NCI-H2227 (cell line): Measurements from ENCODE around the gene TPD52L2.
A peak's percentile ranks its signal among the peaks of the same experiment; 100 is the strongest.
"Not testable (repeated sequence)": the region's sequence is repeated elsewhere in the genome, so short reads cannot be mapped to it uniquely, and the experiment has no call there.

Experiments
- DNase-seq: peaks from one replicate; lab custom pipeline; 2025; ENCODE audit not compliant: unreplicated experiment; lab: John Stamatoyannopoulos, UW

TPD52L2 gene

DNA sequence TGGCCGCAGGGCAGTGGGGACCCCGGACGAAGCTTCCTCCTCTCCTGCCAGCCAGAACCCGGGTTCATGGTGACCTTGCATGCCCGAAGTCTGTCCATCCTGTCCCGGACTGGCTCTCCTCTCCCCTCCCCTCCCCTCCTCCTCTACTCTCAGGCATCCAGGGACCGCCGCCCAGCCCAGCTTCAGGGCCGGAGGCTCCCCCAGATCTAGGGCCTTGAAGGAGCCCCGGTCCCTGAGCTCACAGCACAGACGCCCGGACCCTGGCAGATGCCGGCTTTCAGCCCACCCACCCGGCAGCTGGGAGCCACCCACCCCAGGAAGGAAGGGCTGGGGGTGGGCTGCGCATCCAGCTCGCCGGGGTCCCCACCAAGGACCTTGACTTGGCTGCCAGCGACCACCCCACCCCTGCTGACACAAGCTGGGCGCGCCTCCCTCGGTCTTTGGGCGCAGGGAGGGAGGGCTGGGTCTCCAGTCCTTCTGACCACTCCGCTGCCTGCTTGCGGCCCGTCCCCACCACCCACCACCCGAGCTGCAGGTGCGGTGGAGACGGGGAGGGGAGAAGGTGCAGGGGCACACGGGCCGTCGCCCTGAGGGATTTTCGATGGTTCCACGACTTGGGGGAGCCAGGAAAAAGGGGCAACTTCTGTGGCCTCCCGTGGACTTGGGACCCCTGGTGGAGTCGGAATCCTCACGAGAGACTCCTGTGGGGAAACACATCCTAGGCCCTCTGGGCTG, 9.5 kb upstream of the TPD52L2 start:
- DNase-seq = no peak

DNA sequence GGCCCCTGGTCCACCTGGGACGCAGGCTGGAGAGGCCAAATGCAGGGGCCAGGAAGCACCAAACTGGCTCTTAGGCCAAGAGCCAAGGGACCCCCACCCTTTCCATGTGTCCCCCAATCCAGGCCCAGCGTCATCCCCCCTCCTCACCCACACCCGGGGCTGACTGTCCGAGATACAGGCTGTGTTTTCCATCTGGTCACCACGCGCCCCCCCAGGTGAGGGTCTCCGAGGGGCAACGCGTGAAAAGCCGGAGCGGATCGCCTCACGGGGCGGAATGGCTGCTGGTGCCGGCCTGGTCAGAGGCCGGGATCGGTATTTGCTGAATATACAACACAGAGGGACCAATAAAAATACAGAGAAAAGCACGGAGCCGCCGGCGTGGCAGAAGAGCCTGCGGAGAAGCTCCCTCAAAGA, 9.0 kb upstream of the TPD52L2 start:
- no peak for DNase-seq

GRCh38 chr20:63857764-63858392, 7.2 kb upstream of the TPD52L2 start:
- DNase-seq = no peak

- peak; percentile 32 for DNase-seq
Measured at GRCh38 chr20:63858393-63859165, 6.5 kb upstream of the TPD52L2 start.

DNA sequence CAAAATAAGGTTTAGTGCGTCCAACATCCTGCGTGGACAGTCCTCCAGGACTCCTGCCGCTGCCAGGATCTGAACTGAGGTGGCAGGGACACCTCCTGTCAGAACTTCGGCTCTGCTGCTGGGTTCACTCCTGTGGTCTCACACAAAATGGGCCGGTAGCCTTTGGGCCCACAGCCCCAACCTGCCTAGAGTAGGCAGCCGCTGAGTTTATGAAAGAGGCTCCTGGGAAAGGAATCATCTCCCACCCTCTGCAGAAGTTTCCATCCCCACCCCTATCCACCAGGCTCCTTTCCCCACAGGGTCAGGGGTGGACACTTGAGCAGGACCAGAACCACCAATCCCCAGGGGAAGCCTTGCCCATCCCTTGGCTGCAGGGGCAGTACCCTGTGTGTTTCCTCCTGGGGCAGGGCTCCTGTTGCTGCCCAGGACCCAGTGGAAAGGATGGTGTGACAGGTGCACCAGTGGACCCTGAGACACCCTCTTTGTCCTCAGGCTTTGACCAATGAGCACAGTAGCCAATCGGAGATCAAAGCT, 5.8 kb upstream of the TPD52L2 start:
- no peak for DNase-seq

- no peak for DNase-seq
Measured at GRCh38 chr20:63860325-63861051, 4.6 kb upstream of the TPD52L2 start.

GRCh38 chr20:63861365-63861934, 3.6 kb upstream of the TPD52L2 start, which contains the start of gene ABHD16B:
TSS of gene ABHD16B (plus strand) at chr20:63861498. CDS start at chr20:63861541, 43 bp downstream.
- no peak for DNase-seq

DNA sequence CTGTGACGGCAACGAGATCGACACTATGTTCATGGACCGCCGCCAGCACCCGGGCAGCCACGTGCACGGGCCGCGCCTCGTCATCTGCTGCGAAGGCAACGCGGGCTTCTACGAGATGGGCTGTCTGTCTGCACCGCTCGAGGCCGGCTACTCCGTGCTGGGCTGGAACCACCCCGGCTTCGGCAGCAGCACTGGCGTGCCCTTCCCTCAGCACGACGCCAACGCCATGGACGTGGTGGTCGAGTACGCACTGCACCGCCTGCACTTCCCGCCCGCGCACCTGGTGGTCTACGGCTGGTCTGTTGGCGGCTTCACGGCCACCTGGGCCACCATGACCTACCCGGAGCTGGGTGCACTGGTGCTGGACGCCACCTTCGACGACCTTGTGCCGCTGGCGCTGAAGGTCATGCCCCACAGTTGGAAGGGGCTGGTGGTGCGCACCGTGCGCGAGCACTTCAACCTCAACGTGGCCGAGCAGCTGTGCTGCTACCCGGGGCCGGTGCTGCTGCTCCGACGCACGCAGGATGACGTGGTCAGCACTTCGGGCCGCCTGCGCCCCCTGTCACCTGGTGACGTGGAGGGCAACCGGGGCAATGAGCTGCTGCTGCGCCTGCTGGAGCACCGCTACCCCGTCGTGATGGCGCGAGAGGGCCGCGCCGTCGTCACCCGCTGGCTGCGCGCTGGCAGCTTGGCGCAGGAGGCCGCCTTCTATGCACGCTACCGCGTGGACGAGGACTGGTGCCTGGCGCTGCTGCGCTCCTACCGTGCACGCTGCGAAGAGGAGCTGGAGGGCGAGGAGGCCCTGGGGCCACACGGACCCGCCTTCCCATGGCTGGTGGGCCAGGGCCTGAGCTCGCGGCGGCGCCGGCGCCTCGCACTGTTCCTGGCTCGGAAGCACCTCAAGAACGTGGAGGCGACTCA, 2.8 kb upstream of the TPD52L2 start:
- no peak for DNase-seq

GRCh38 chr20:63863021-63863797, 1.9 kb upstream of the TPD52L2 start:
- no peak for DNase-seq

- DNase-seq = peak; percentile 88
Measured at GRCh38 chr20:63863798-63864544, 1.1 kb upstream of the TPD52L2 start.

- no peak for DNase-seq
Measured at GRCh38 chr20:63864545-63864977, 509 bp upstream of the TPD52L2 start.

GRCh38 chr20:63867042-63867441, 2.0 kb downstream of the TPD52L2 start:
- DNase-seq = not testable (repeated sequence)

GRCh38 chr20:63868264-63868663, 3.2 kb downstream of the TPD52L2 start:
- DNase-seq = no peak

GRCh38 chr20:63873477-63873971, 8.5 kb downstream of the TPD52L2 start:
- DNase-seq = no peak

- not testable (repeated sequence) for DNase-seq
Measured at GRCh38 chr20:63874241-63874640, 9.2 kb downstream of the TPD52L2 start.

GRCh38 chr20:63876489-63877036, 11.5 kb downstream of the TPD52L2 start:
- no peak for DNase-seq

DNA sequence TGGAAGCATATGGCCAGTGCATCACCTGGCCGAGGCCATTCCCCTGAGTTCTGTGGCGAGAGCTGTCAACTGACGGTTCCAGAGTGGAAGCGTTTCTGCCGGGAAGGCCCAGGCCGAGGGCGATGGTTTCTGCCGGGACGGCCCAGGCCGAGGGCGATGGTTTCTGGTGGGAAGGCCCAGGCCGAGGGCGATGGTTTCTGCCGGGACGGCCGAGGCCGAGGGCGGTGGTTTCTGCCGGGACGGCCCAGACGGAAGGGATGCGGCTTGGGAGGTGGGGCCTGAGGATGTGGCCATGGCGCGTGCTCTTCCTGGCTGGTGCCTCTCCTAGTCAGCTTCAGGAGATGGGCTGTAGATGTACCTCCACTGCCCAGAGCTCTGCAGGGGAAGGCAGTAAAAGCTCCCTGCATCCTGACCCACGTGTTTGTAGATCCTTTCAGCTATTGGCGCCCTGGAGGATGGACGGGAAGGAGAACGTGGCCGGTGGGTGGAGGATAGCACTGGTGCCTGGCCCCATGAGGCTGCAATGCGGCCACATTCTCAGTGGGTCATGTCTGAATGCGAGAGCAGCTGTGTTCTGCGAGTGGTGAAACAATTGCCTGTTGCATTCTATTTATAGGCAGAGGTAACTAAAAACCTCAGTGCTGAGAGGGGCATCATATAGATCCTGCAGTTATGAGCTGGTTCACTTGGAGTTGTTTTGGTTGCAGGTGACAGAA, 12.8 kb downstream of the TPD52L2 start:
- DNase-seq = no peak
